ENCODE data around the gene TPSD1. TPM values are rescaled to one million over a fixed set of nuclear protein-coding genes. Genes with fewer than 3 reads are reported as not detected.

Gene TPSD1
- total and polyA plus RNA-seq, 2 donors (not counting 3 experiments of a cell fraction or from before 2014, with no cell fraction given): not detected

- no peaks in the 10 kb centered on the region for H3K9me3 ChIP-seq (replicated peaks; ENCODE audit: control insufficient read depth, insufficient read depth, low read length)
- no peak overlapping the region for H3K9ac ChIP-seq (replicated peaks; ENCODE audit: extremely low read depth, insufficient read depth, low read length)
- FAIRE-seq (no peak), DNase-seq (ENCODE audit: low read depth, low spot score) (no peak)
- no peak overlapping the region for H3K4me2 ChIP-seq (ENCODE audit: insufficient read depth, low read length)
- no peaks in the 10 kb centered on the region for H3K36me3 ChIP-seq (ENCODE audit: control insufficient read depth in 2 of 2, extremely low read depth in 1 of 2, insufficient read depth in 2 of 2, low read length in 2 of 2)
- BruUV-seq (replicated peaks): no TSS peak
- no peaks in the 10 kb centered on the region for H4K20me1 ChIP-seq (replicated peaks; ENCODE audit: control insufficient read depth, extremely low read depth, insufficient read depth, low read length)
- H2AFZ ChIP-seq (ENCODE audit: low read depth, low read length): no peak overlapping the region
- no peaks in the 10 kb centered on the region for H3K27me3 ChIP-seq (ENCODE audit: control insufficient read depth in 2 of 2, insufficient read depth in 2 of 2, low read length in 2 of 2)
- no peak for TF ChIP-seq FOS (IDR thresholded peaks at IDR 0.05; ENCODE audit: borderline replicate concordance, insufficient read depth, low read length)
- TF ChIP-seq MYC (IDR thresholded peaks at IDR 0.05; ENCODE audit: low read depth, low read length): no peak
- TF ChIP-seq POLR2AphosphoS5 (IDR thresholded peaks at IDR 0.05; ENCODE audit: insufficient read depth, low read depth, low read length): no peak
- TF ChIP-seq EZH2 (IDR thresholded peaks at IDR 0.05; ENCODE audit: borderline replicate concordance, low read depth, low read length, severe bottlenecking): no peak
- no peak for TF ChIP-seq GATA2 (IDR thresholded peaks at IDR 0.05; ENCODE audit: insufficient read depth, insufficient read length, low read depth, low read length)
- no peak for TF ChIP-seq POLR2A (IDR thresholded peaks at IDR 0.05; ENCODE audit: low read depth, low read length)
- no peak overlapping the region for H3K27ac ChIP-seq (ENCODE audit: insufficient read depth, low read depth, low read length)
- no peak overlapping the region for H3K4me3 ChIP-seq (replicated peaks in 1 of 3; ENCODE audit: insufficient read depth in 1 of 3, low read depth in 1 of 3, low read length in 3 of 3)
- CTCF ChIA-PET: interaction anchor here (0.7 kb wide), 1 partner anchor 400 kb away, joined by 3 read pairs; no protein-coding TSS in a partner anchor
- POLR2A ChIA-PET: no interaction called here
- H3K9me1 ChIP-seq (replicated peaks; ENCODE audit: control insufficient read depth, extremely low read depth, insufficient read depth, low read length): no peaks in the 10 kb centered on the region
- no peaks in the 10 kb centered on the region for H3K79me2 ChIP-seq (ENCODE audit: control insufficient read depth, insufficient read depth, low read length)
- dilution Hi-C loops (cut with MboI; ENCODE audit: extremely low pct_ligation_motif_present, low sequenced_read_pairs): no loop called here
- no peaks in the 10 kb centered on the region for H3K4me1 ChIP-seq (ENCODE audit: control insufficient read depth, extremely low read depth, insufficient read depth, low read length)
- intact Hi-C loops (cut with micrococcal nuclease): no loop called here
Measured at GRCh38 chr16:1281517-1281916, 25.6 kb downstream of the TPSD1 start.

GRCh38 chr16:1282324-1282973 lies 26.6 kb downstream of the TPSD1 start:
- ChIA-PET POLR2A (no interaction called here), CTCF (no interaction called here)
- dilution Hi-C loops (cut with MboI; ENCODE audit: extremely low pct_ligation_motif_present, low sequenced_read_pairs): no loop called here
- BruUV-seq (replicated peaks): no TSS peak
- DNase-seq (ENCODE audit: low read depth, low spot score) (no peak), FAIRE-seq (no peak)
- TF ChIP-seq POLR2AphosphoS5 (IDR thresholded peaks at IDR 0.05; ENCODE audit: insufficient read depth, low read depth, low read length): no peak
- no peak for TF ChIP-seq GATA2 (IDR thresholded peaks at IDR 0.05; ENCODE audit: insufficient read depth, insufficient read length, low read depth, low read length)
- no peak for TF ChIP-seq JUN (IDR thresholded peaks at IDR 0.05; ENCODE audit: borderline replicate concordance, insufficient read depth, insufficient read length, low read depth)
- no peak for TF ChIP-seq MYC (IDR thresholded peaks at IDR 0.05; ENCODE audit: low read depth, low read length)
- TF ChIP-seq CTCF (IDR thresholded peaks at IDR 0.05; ENCODE audit: extremely low read depth in 1 of 2, insufficient read depth in 1 of 2, low read depth in 1 of 2, low read length in 2 of 2): no peak
- TF ChIP-seq EZH2 (IDR thresholded peaks at IDR 0.05; ENCODE audit: borderline replicate concordance, low read depth, low read length, severe bottlenecking): no peak
- no peak for TF ChIP-seq MAX (IDR thresholded peaks at IDR 0.05; ENCODE audit: insufficient read depth, insufficient read length)
- TF ChIP-seq FOS (IDR thresholded peaks at IDR 0.05; ENCODE audit: borderline replicate concordance, insufficient read depth, low read length): no peak
- TF ChIP-seq POLR2A (IDR thresholded peaks at IDR 0.05; ENCODE audit: low read depth, low read length): no peak
- no peaks in the 10 kb centered on the region for H3K4me1 ChIP-seq (ENCODE audit: control insufficient read depth, extremely low read depth, insufficient read depth, low read length)
- no peak overlapping the region for H3K9ac ChIP-seq (replicated peaks; ENCODE audit: extremely low read depth, insufficient read depth, low read length)
- intact Hi-C loops (cut with micrococcal nuclease): no loop called here
- no peaks in the 10 kb centered on the region for H3K9me3 ChIP-seq (replicated peaks; ENCODE audit: control insufficient read depth, insufficient read depth, low read length)
- no peaks in the 10 kb centered on the region for H4K20me1 ChIP-seq (replicated peaks; ENCODE audit: control insufficient read depth, extremely low read depth, insufficient read depth, low read length)
- H3K4me3 ChIP-seq (replicated peaks in 1 of 3; ENCODE audit: insufficient read depth in 1 of 3, low read depth in 1 of 3, low read length in 3 of 3): no peak overlapping the region
- H3K4me2 ChIP-seq (ENCODE audit: insufficient read depth, low read length): no peak overlapping the region
- no peaks in the 10 kb centered on the region for H3K27me3 ChIP-seq (ENCODE audit: control insufficient read depth in 2 of 2, insufficient read depth in 2 of 2, low read length in 2 of 2)
- no peaks in the 10 kb centered on the region for H3K9me1 ChIP-seq (replicated peaks; ENCODE audit: control insufficient read depth, extremely low read depth, insufficient read depth, low read length)
- H2AFZ ChIP-seq (ENCODE audit: low read depth, low read length): no peak overlapping the region
- H3K79me2 ChIP-seq (ENCODE audit: control insufficient read depth, insufficient read depth, low read length): no peaks in the 10 kb centered on the region
- H3K36me3 ChIP-seq (ENCODE audit: control insufficient read depth in 2 of 2, extremely low read depth in 1 of 2, insufficient read depth in 2 of 2, low read length in 2 of 2): no peaks in the 10 kb centered on the region
- H3K27ac ChIP-seq (ENCODE audit: insufficient read depth, low read depth, low read length): no peak overlapping the region

Measured in endothelial cell of umbilical vein (primary cell).